ENCODE data around the gene NCL. TPM values are rescaled to one million over a fixed set of nuclear protein-coding genes. Genes with fewer than 3 reads are reported as not detected.

NCL gene
- total and polyA plus RNA-seq, 2 of the 13 experiments (the other 11 are each of a cell fraction or from before 2014, with no cell fraction given): 105 to 779 TPM

- peak; percentile 79; the same call in 1 of the 2 replicates for TF ChIP-seq ZNF276 (CRISPR knock-in tag; IDR thresholded peaks at IDR 0.05; ENCODE audit: low read depth)
- TF ChIP-seq NCOA5 (CRISPR knock-in tag; IDR thresholded peaks at IDR 0.05): peak; percentile 51; the same call in 1 of the 2 replicates
- TF ChIP-seq PRDM4 (CRISPR knock-in tag; IDR thresholded peaks at IDR 0.05; ENCODE audit: borderline replicate concordance): no peak
- TF ChIP-seq CBFB (CRISPR knock-in tag; IDR thresholded peaks at IDR 0.05): no peak
- 0 out of 2 replicates have a peak, but pooled peaks have one; percentile 5 for TF ChIP-seq RELA (CRISPR knock-in tag; IDR thresholded peaks at IDR 0.05)
- no peak for TF ChIP-seq ZNF614 (CRISPR knock-in tag; IDR thresholded peaks at IDR 0.05; ENCODE audit: borderline replicate concordance)
- no peak for TF ChIP-seq PLRG1 (conservative IDR thresholded peaks at IDR 0.05)
- TF ChIP-seq ZNF766 (CRISPR knock-in tag; IDR thresholded peaks at IDR 0.05; ENCODE audit: borderline replicate concordance): peak; percentile 81; the same call in 1 of the 2 replicates
- no peak for TF ChIP-seq STAG1 (CRISPR knock-in tag; IDR thresholded peaks at IDR 0.05)
- TF ChIP-seq HNRNPLL (IDR thresholded peaks at IDR 0.05; ENCODE audit: low read depth, low read length, poor library complexity, severe bottlenecking): peak; percentile 6
- peak; percentile 74; the same call in 1 of the 2 replicates for TF ChIP-seq ZNF646 (CRISPR knock-in tag; IDR thresholded peaks at IDR 0.05)
Measured at GRCh38 chr2:231464576-231465540, 574 bp upstream of the NCL start (continued).

All from HepG2 (cell line).